Stomach (tissue), 19 donors: ENCODE data around the gene GTSE1. TPM values are rescaled to one million over a fixed set of nuclear protein-coding genes. Genes with fewer than 3 reads are reported as not detected.
A peak's percentile ranks its signal among the peaks of the same experiment; 100 is the strongest.

Source experiments
- DNase-seq, 2 donors: peaks; one replicate each; pipeline versions ENCODE4 v3.0.0 to v3.0.0-alpha.2; 2013 to 2019
- H3K27ac ChIP-seq, 5 donors: fragments of 200-600 bp in 4 of 5; sonication (generic) in 4 of 5; one replicate each; pipeline ENCODE4 v1.5.1; 2013 to 2019; ENCODE audit warnings: mild to moderate bottlenecking in 1 of 5, moderate library complexity in 1 of 5
- H3K27me3 ChIP-seq, 3 donors: fragments of 200-600 bp; sonication (generic); one replicate each; pipeline ENCODE4 v1.5.1; 2017 to 2019; ENCODE audit warnings: mixed run types in 1 of 3
- H3K36me3 ChIP-seq, 4 donors: fragments of 200-600 bp; sonication (generic); 1 replicate in 3 of 4; 2 replicates in 1 of 4; pipeline ENCODE4 v1.5.1; 2016 to 2019
- H3K4me1 ChIP-seq, 4 donors: fragments of 200-600 bp; sonication (generic); one replicate each; pipeline ENCODE4 v1.5.1; 2016 to 2019
- H3K4me3 ChIP-seq, 4 donors: fragments of 200-600 bp; sonication (generic) in 3 of 4; one replicate each; pipeline ENCODE4 v1.5.1; 2016 to 2019; ENCODE audit warnings: mild to moderate bottlenecking in 1 of 4
- H3K9me3 ChIP-seq, 4 donors: fragments of 200-600 bp; sonication (generic); one replicate each; pipeline ENCODE4 v1.5.1; 2016 to 2019
- EP300 ChIP-seq: sonication (generic); formaldehyde crosslinking; IDR thresholded peaks from one replicate; pipeline ENCODE4 v1.6.1; 2017; ENCODE audit warnings: antibody characterized with exemption
- POLR2A ChIP-seq, 4 donors: fragments of 450-650 bp; IDR thresholded peaks; one replicate each; pipeline ENCODE4 v1.6.1; 2016; ENCODE audit warnings: antibody characterized with exemption in 4 of 4, control low read depth in 2 of 4, mild to moderate bottlenecking in 1 of 4, moderate library complexity in 1 of 4
- POLR2AphosphoS5 ChIP-seq, 3 donors: sonication (generic); formaldehyde crosslinking; IDR thresholded peaks; one replicate each; pipeline ENCODE4 v1.6.1; 2016; ENCODE audit warnings: antibody characterized with exemption in 3 of 3
- WGBS, 5 donors: extraction: QIAGEN DNeasy Blood & Tissue Kit in 3 of 5; methylation state at CpG; one replicate each; pipeline versions ENCODE4 v1.1.5 to v1.1.7; 2013 to 2018; 5-methylcytosine and 5-hydroxymethylcytosine counted together
- intact Hi-C: fragments of 100-400 bp; cut with DNase I; formaldehyde crosslinking; loops from one replicate; pipeline ENCODE4 v1.15.1; 2023; ENCODE audit warnings: low total_unique reads
- long read RNA-seq, 10 donors: transcript quantifications; one replicate each; lab custom pipeline, GENCODE V29; 2026
- polyA plus RNA-seq, 3 donors: library from polyadenylated mRNA; stranded (reverse); fragments of 200-250 nt; gene quantifications; one replicate each; pipeline ENCODE4 v1.2.3, GENCODE V29; 2013
- total RNA-seq, 5 donors: library from RNA; depleted of rRNA; stranded (reverse); fragments of >200 nt; gene quantifications; one replicate each; pipeline versions ENCODE4 v1.1.0 to v1.2.3, GENCODE V29; 2014 to 2016
- TF ChIP-seq, protein P1 (sequence below), 7 experiments: fragments of 450-650 bp in 4 of 7; fragments of 200-600 bp in 3 of 7; sonication (generic) in 3 of 7; IDR thresholded peaks; one replicate each; pipeline ENCODE4 v1.5.1; 2016 to 2019; ENCODE audit warnings: antibody characterized with exemption in 7 of 7, control low read depth in 2 of 7, mild to moderate bottlenecking in 1 of 7
- donor health status: healthy with polysubstance abuse.
- donor health status: Bipolar disorder and iron deficiency.
- donor health status: healthy.

GTSE1 gene, protein sequence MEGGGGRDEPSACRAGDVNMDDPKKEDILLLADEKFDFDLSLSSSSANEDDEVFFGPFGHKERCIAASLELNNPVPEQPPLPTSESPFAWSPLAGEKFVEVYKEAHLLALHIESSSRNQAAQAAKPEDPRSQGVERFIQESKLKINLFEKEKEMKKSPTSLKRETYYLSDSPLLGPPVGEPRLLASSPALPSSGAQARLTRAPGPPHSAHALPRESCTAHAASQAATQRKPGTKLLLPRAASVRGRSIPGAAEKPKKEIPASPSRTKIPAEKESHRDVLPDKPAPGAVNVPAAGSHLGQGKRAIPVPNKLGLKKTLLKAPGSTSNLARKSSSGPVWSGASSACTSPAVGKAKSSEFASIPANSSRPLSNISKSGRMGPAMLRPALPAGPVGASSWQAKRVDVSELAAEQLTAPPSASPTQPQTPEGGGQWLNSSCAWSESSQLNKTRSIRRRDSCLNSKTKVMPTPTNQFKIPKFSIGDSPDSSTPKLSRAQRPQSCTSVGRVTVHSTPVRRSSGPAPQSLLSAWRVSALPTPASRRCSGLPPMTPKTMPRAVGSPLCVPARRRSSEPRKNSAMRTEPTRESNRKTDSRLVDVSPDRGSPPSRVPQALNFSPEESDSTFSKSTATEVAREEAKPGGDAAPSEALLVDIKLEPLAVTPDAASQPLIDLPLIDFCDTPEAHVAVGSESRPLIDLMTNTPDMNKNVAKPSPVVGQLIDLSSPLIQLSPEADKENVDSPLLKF
- total RNA-seq (10 to 100 TPM in 2 of 5 donors, 1 to 10 TPM in 3; 2.6 to 64.0 (median 8.1) TPM), polyA plus RNA-seq (1 to 10 TPM; 1.1 to 4.3 (median 2.7) TPM)
- long read RNA-seq, donor 1 = 0 reads
- long read RNA-seq, donor 2, partial matches to known transcripts = 0 of 1 reads
- long read RNA-seq, donor 2, other reads (novel, unspliced or antisense) = 0 of 1 reads
- long read RNA-seq, donor 3 = 0 reads
- long read RNA-seq, donor 4 = 0 reads
- long read RNA-seq, donor 5 = 0 reads
- long read RNA-seq, donor 6 = 0 reads
- long read RNA-seq, donor 7 = 0 reads
- long read RNA-seq, donor 8, partial matches to known transcripts = 0 of 2 reads
- long read RNA-seq, donor 8, other reads (novel, unspliced or antisense) = 0 of 2 reads
- long read RNA-seq, donor 9, partial matches to known transcripts = 0 of 1 reads
- long read RNA-seq, donor 9, other reads (novel, unspliced or antisense) = 0 of 1 reads
- long read RNA-seq, donor 10 = 0 reads

DNA sequence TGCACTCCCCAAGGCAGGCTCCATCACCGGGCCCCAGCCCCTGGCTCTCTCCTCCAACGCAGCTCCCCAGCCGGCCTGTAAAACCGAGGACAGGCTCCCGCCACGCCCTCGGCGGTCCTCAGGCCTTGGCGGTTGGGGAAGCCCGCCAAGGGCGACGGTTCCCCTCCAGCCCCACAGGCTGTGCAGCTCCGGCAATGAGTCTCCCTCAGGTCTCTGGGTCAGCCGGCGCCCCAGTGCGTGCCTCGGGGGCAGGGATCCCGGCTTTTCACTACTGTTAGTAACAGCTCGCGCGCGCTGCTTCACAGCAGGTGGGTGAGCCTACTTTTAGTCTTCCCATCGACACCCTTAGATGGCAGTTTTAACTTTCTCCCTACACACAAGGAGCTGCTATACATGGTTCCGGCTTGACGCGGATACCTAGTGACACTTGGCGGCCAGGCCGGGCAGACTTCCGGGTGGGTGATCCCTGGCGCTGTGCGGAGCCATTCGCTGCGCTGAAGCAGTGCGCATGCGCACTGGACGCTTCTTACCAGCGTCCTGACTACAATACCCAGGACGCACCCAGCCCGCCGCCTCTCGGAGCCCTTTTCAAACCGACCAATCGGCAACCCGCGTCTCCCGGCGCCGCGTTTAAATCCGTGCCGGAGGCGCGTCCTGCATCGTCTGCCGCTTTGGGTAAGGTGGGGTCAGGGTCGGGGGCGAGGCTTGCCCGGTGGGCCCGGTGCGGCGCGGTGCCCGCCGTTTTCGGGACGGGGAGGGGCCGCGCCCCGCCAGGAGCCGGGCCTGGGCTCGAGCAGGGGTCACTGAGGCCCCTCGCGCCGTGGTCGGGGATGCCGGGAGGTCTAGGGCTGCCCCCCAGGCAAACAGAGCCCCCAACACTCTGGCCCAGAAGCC, at the start of gene GTSE1:
GTSE1 (plus strand) TSS at position 614 of the 894 bp plus-strand sequence. CDS start 531 bp downstream, outside the sequence.
- TF ChIP-seq, protein P1, sequence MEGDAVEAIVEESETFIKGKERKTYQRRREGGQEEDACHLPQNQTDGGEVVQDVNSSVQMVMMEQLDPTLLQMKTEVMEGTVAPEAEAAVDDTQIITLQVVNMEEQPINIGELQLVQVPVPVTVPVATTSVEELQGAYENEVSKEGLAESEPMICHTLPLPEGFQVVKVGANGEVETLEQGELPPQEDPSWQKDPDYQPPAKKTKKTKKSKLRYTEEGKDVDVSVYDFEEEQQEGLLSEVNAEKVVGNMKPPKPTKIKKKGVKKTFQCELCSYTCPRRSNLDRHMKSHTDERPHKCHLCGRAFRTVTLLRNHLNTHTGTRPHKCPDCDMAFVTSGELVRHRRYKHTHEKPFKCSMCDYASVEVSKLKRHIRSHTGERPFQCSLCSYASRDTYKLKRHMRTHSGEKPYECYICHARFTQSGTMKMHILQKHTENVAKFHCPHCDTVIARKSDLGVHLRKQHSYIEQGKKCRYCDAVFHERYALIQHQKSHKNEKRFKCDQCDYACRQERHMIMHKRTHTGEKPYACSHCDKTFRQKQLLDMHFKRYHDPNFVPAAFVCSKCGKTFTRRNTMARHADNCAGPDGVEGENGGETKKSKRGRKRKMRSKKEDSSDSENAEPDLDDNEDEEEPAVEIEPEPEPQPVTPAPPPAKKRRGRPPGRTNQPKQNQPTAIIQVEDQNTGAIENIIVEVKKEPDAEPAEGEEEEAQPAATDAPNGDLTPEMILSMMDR (IDR thresholded peaks at IDR 0.05) = peak in 2 of 7 experiments; percentile 20 to 38
- no peak for TF ChIP-seq POLR2A (IDR thresholded peaks at IDR 0.05)
- peak; percentile 73 to 93 (median 88) for TF ChIP-seq POLR2AphosphoS5 (IDR thresholded peaks at IDR 0.05)
- no peak for TF ChIP-seq EP300
- intact Hi-C loops = no loop called here
- WGBS, 5 donors = 0 to 1% (median 0%) methylated on average over 25 to 76 of the region's 76 CpGs

DNA sequence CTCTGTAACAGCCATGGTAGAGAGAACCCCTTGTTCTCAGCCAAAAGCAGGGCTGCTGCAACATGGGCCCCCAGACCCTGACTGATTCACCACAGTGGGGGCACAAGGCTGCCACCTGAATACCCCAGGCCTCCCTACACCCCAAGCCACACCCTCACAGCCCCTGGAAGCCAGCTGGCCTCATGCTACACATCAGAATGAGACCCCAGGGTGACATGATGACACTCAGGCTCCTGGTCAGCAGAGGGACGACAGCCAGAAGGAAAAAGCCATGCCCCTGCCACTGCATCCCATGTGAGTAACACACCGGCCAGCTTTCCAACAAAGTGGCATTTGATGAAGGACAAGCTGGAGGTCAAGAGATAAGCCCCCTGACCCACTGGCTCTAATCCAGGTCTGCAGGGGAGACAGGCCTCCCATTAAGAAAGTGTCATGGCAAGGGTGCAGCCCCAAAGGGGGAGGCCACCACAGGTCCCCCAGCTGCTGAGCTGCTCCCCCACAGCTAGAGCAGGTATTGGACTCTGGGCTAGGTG, 49.2 kb upstream of the GTSE1 start:
- peaks cover 6 to 34% (median 26%) of the 10 kb centered on the region in 4 donors for H3K36me3 ChIP-seq
- peaks cover 6 to 48% (median 25%) of the 10 kb centered on the region in 4 donors for H3K4me1 ChIP-seq
- no peaks in the 10 kb centered on the region for H3K27me3 ChIP-seq
- H3K9me3 ChIP-seq = no peaks in the 10 kb centered on the region
- no peak for DNase-seq
- H3K4me3 ChIP-seq = no peak overlapping the region
- TF ChIP-seq POLR2AphosphoS5 (IDR thresholded peaks at IDR 0.05) (no peak), EP300 (no peak), POLR2A (IDR thresholded peaks at IDR 0.05) (no peak)
- TF ChIP-seq, protein P1 (IDR thresholded peaks at IDR 0.05) = no peak
- intact Hi-C loops = no loop called here
- 83 to 94% (median 89%) methylated on average over 2 of the region's 2 CpGs for WGBS, 5 donors
- no peak overlapping the region for H3K27ac ChIP-seq

More for the DNA sequence above, at the start of gene GTSE1:
- Histone ChIP-seq H3K4me3 (peak within 1 kb of the TSS; percentile 55 to 87 (median 60)), H3K4me1 (peaks cover 16 to 26% (median 22%) of the 10 kb centered on the region in 4 donors), H3K36me3 (peaks cover 12 to 26% (median 25%) of the 10 kb centered on the region in 4 donors), H3K27me3 (no peaks in the 10 kb centered on the region), H3K27ac (peak within 1 kb of the TSS; percentile 90 to 96 (median 91)), H3K9me3 (peaks cover 0 to 8% (median 3%) of the 10 kb centered on the region in 4 donors)
- peak; percentile 99 for DNase-seq

DNA sequence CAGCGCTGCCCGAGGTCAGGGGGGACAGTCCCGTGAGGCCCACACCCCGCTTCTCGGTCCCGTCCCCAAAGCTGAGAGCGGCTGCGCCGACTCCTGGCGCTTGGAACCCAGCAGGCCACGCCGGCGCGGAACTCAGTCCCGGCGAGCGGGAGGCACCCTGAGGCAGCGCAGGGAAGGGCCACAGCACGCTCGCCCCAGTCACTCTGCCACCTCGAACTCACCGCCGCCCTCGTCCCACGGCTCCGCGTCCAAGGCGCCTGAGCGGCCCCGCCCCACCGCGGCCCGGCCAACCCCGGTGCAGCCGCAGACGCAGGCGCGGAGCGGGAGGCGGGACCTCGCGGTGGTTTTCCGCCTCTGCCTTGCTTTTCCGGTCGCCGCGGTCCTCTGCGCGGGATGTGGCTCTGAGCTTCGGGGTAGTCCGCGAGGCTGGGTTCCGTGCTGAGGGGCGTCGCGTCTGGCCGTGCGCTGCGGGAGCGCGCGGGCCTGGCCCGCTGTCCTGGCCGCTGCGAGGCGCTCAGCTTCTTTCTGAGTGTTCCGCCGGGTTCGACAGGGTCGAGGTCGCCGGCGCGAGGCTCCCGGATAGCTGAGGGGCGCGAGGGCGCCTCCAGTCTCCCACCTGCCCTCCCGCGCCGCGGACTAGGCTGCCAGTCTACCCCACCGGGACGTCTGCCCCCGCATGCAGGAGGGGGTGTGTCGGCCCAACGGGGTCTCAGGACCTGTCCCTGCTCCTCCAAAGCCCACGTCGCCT, 46.5 kb upstream of the GTSE1 start, which contains the start of gene CDPF1:
CDPF1 (minus strand) TSS at position 259 of the 748 bp plus-strand sequence. CDS start 2,009 bp downstream, outside the sequence.
- TF ChIP-seq EP300 (no peak), POLR2A (IDR thresholded peaks at IDR 0.05) (peak in 1 of 4 donors; percentile 54), POLR2AphosphoS5 (IDR thresholded peaks at IDR 0.05) (peak; percentile 84 to 95 (median 89))
- intact Hi-C loops = no loop called here
- Histone ChIP-seq H3K4me1 (peaks cover 6 to 47% (median 24%) of the 10 kb centered on the region in 4 donors), H3K9me3 (no peaks in the 10 kb centered on the region), H3K27ac (peak within 1 kb of the TSS; percentile 84 to 92 (median 89)), H3K4me3 (peak within 1 kb of the TSS; percentile 75 to 87 (median 83)), H3K27me3 (no peaks in the 10 kb centered on the region), H3K36me3 (peaks cover 0 to 10% (median 4%) of the 10 kb centered on the region in 4 donors)
- 0 to 2% (median 0%) methylated on average over 17 to 89 of the region's 89 CpGs for WGBS, 5 donors
- DNase-seq = peak; percentile 94 to 96
